Choroid plexus epithelial cell (primary cell): ENCODE data around the gene HOXA3.

Source experiments
- DNase-seq: peaks from one replicate; pipeline ENCODE4 v3.0.0-alpha.2; 2010; ENCODE audit warnings: low read depth
- H3K4me3 ChIP-seq: 2 replicates; pipeline ENCODE4 v1.5.1; 2011; ENCODE audit warnings: low read depth, mild to moderate bottlenecking, control low read depth, low read length, moderate library complexity
- TF ChIP-seq, protein P1 (sequence below): conservative IDR thresholded peaks from 2 replicates; pipeline ENCODE4 v1.5.1; 2011; ENCODE audit warnings: low read depth, mild to moderate bottlenecking, control low read depth, inconsistent platforms, low read length, moderate library complexity

HOXA3 gene

DNA sequence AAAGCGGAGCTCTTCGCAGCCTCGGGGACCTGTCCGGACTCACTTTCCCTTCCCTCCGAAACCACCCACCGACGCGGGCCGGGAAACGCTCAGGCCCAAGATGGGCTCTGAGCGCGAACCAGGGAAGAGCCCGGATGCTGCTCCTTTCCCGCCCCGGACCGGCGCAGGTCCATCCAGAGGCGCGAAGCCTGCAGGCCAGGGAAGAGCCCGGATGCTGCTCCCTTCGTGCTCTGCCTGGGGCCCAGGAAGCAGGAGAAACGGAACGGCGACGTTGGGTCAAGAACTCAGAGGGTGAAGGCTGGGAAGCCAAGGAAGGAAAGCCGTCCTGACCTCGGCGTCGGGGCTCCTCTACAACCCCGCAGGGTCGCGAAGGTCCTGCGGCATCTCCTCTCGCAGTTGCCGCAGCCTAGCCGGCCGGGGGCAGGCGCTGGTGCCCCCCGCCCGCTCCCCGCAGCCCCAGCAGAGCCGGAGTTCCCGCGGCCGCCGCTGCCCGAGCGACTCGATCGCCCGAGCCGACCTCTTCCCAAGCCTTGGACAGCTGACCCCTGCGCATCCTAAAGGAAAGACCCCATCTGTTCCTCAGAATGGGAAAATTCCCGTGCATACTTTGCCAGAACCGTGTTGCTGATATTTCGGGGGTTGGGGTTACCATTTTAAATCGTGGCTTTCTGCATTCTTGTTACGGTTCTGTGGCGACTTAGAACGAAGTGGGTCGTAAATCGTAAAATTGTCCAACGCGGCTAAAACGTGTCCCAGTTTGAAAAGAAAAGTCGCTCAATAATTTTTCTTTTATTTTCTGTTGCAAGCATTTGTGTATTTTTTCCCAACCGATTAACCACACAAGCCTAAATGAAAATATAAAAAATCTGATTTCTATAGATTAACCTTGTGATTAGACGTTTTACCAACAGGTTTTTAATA, 64.1 kb downstream of the HOXA3 start:
- no peak overlapping the region for H3K4me3 ChIP-seq
- TF ChIP-seq, protein P1, sequence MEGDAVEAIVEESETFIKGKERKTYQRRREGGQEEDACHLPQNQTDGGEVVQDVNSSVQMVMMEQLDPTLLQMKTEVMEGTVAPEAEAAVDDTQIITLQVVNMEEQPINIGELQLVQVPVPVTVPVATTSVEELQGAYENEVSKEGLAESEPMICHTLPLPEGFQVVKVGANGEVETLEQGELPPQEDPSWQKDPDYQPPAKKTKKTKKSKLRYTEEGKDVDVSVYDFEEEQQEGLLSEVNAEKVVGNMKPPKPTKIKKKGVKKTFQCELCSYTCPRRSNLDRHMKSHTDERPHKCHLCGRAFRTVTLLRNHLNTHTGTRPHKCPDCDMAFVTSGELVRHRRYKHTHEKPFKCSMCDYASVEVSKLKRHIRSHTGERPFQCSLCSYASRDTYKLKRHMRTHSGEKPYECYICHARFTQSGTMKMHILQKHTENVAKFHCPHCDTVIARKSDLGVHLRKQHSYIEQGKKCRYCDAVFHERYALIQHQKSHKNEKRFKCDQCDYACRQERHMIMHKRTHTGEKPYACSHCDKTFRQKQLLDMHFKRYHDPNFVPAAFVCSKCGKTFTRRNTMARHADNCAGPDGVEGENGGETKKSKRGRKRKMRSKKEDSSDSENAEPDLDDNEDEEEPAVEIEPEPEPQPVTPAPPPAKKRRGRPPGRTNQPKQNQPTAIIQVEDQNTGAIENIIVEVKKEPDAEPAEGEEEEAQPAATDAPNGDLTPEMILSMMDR = no peak
- no peak for DNase-seq

DNA sequence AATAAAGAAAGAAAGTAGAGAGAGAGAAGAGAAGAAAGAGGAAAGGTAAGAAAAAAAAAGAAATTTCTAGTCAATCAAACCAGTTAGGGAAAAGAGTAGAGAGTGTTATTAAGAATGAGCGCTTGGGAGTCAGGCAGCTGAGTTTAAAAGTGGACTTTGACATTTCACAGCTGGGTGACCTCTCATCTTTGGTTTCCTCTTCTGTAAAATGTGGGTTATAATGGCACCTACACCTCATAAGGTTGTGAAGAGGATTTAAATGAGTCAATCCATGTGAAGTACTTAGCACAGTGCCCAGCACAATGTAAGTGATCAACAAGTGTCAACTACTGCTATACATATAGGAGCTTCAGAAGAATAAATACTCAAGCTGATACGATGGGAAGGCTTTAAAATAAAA, 68.7 kb downstream of the HOXA3 start:
- H3K4me3 ChIP-seq = no peak overlapping the region
- TF ChIP-seq, protein P1 = no peak
- no peak for DNase-seq

DNA sequence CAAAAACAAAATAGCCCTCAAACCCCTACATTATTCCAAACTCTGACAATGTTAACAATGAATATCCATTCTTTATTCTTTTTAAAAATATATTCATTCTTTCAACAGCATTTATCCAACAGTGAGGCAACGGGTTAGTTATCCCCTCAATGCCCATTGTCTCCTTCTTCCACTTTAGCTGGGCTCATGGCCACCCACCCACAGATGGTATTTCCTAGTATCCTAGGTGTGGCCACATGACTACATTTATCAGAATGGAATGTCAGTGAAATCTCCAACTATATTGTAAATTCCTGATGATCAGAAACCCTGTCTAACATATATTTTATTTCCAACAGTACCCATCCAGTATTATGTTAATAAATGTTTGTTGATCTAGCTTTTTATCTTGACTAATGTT, 70.2 kb downstream of the HOXA3 start:
- DNase-seq = no peak
- no peak overlapping the region for H3K4me3 ChIP-seq
- TF ChIP-seq, protein P1 = no peak

DNA sequence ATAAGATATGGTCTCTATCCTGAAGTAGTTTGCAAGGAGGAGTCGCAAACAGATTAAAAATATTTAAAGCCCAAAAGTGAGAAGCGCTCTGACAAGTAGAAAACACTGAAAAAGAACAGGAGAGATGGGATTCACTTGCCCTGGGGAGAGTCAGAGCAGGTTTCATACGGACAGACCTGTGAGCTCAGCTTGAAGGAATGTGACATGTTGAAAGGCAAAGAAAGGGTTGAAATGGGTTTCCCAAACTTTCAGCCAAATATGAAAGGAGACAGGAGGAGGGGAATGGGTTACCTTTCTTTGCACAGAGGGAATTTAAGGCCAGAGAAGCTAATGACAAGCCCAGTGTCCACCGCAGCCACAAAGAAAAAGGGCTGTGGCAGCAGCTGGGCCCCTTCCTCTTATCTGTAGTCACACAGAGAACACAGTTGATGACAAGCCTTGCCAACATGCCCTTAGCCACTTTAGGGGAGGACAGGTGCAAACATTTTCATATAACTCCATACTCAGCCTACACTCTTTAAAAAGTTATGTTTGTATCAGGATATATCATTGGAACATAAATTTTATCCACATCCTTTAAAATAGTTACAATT, 71.4 kb downstream of the HOXA3 start:
- DNase-seq = no peak
- no peak overlapping the region for H3K4me3 ChIP-seq
- TF ChIP-seq, protein P1 = no peak

DNA sequence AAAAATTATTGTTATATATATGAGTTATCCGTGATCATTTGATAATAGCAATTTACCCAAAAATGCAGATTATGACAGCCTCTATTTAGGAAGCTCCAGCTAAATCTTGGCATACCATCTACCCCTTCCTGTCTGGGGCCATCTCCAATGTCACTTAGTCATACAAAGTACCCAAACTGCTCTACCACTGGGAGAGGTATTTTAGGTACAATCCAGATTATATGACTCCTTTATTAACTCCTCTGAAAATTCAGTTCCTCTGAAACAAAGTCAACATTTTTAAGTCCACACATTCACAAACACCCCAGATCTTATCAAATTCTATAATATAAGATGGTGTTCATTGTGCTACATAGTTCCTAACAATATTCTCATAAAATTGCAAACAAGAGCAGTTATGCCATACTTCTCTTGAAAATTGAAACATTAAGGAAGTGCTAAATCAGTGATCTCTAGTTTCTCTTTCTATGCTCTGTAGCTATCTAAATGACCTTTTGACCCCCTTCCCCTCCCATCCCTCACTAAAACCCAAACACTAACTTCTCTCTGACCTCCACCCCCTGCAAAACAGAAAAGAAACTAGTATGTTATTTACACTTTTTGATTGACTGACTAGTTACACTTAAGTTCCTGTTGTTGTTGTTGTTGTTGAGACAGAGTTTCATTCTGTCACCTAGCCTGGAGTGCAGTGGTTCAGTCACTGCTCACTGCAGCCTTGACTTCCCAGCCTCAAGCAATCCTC, 73.0 kb downstream of the HOXA3 start:
- no peak for DNase-seq
- TF ChIP-seq, protein P1 = no peak
- H3K4me3 ChIP-seq = no peak overlapping the region

DNA sequence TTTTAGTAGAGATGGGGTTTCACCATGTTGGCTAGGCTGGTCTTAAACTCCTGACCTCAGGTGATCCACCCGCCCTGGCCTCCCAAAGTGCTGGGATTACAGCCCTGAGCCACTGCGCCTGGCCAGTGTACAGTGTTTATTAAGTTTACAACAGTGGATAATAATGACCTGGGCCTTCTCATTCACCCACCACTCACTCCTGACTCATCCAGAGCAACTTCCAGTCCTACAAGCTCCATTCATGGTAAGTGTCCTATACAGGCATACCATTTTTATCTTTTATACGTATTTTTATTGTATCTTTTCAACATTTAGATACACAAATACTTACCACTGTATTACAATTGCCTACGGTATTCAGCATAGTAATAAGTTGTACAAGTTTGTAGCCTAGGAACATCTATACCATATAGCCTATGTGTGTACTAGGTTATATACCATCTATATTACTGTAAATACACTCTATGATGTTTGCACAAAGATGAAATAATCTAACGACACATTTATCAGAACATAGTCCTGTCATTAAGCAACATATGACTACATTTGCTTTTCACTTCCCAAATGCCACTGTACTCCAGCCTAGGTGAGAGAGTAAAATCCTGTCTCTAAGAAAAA, 73.7 kb downstream of the HOXA3 start:
- H3K4me3 ChIP-seq = no peak overlapping the region
- DNase-seq = no peak
- TF ChIP-seq, protein P1 = no peak
